OCI-LY3 (cell line): ENCODE results near the gene MOB3C.

Experiments
- H2AFZ ChIP-seq: fragments of 200-600, 300-600 bp; shearing (Covaris generic); 2 replicates; pipeline ENCODE4 v1.6.0; 2014; ENCODE audit warnings: antibody characterized with exemption, low read depth, low read length
- H3K27ac ChIP-seq: fragments of 200-600, 300-600 bp; sonication (generic); 2 replicates; pipeline ENCODE4 v1.5.1; 2014; ENCODE audit warnings: mild to moderate bottlenecking, low read length, moderate library complexity, mixed read lengths
- H3K27me3 ChIP-seq: fragments of 200-600, 300-600 bp; sonication (generic); 2 replicates; pipeline ENCODE4 v1.6.1; 2014; ENCODE audit warnings: low read depth, low read length, mixed read lengths
- H3K36me3 ChIP-seq: fragments of 200-600, 300-600 bp; sonication (generic); replicated peaks from 2 replicates; pipeline ENCODE3; 2014; ENCODE audit warnings: low read depth, low read length, mixed read lengths
- H3K4me1 ChIP-seq: fragments of 300-600, 200-600 bp; sonication (generic); 2 replicates; pipeline ENCODE4 v1.6.1; 2014; ENCODE audit warnings: low read length, mixed read lengths
- H3K4me2 ChIP-seq: fragments of 200-600, 300-600 bp; sonication (generic); 2 replicates; pipeline ENCODE4 v1.6.1; 2014; ENCODE audit warnings: low read length, mixed read lengths
- H3K4me3 ChIP-seq: fragments of 300-600, 200-600 bp; sonication (generic); 2 replicates; pipeline ENCODE4 v1.5.1; 2014; ENCODE audit warnings: antibody characterized with exemption, mild to moderate bottlenecking, low read length, moderate library complexity
- H3K79me2 ChIP-seq: fragments of 300-600, 200-600 bp; shearing (Covaris generic); 2 replicates; pipeline ENCODE4 v1.6.1; 2014; ENCODE audit warnings: mild to moderate bottlenecking, low read length, mixed read lengths
- H3K9ac ChIP-seq: fragments of 300-600, 200-600 bp; shearing (Covaris generic); 2 replicates; pipeline ENCODE4 v1.6.0; 2014; ENCODE audit warnings: mild to moderate bottlenecking, low read length, moderate library complexity
- H3K9me3 ChIP-seq: fragments of 200-600, 300-600 bp; shearing (Covaris generic); 2 replicates; pipeline ENCODE4 v1.6.1; 2014; ENCODE audit warnings: low read length, mixed read lengths; ENCODE audit not compliant: insufficient read depth
- H4K20me1 ChIP-seq: fragments of 200-600, 300-600 bp; sonication (generic); 2 replicates; pipeline ENCODE4 v1.6.1; 2016; ENCODE audit warnings: low read length, mixed read lengths; ENCODE audit not compliant: insufficient read depth
- EZH2phosphoT487 ChIP-seq: fragments of 200-600 bp; shearing (Covaris generic); IDR thresholded peaks from 2 replicates; pipeline ENCODE4 v1.6.1; 2018; ENCODE audit warnings: antibody characterized with exemption, mixed run types, low read depth
- TF ChIP-seq, protein P1 (sequence below): fragments of 200-600, 300-600 bp; sonication (generic); IDR thresholded peaks from 2 replicates; pipeline ENCODE4 v1.5.1; 2014; ENCODE audit warnings: antibody characterized with exemption, low read length, low read depth

Gene MOB3C

DNA sequence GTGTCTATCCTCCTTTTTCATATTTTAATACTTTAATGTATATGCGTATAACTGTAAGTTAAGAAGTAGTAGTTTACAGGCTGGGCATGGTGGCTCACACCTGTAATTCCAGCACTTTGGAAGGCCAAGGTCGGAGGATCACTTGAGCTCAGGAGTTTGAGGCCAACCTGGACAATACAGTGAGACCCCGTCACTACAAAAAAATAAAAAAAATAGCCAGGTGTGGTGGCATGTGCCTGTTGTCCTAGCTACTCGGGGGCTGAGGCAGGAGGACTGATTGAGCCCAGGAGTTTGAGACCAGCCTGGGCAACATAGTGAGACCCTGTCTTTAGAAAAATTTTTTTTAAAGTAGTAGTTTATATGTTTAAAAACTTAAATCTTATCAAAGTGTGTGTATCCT is 29.2 kb upstream of the MOB3C start:
- peaks cover 4% of the 10 kb centered on the region; the same call in 1 of the 2 replicates for H3K4me1 ChIP-seq
- H3K9ac ChIP-seq, result no peak overlapping the region
- TF ChIP-seq EZH2phosphoT487, result no peak
- TF ChIP-seq, protein P1, sequence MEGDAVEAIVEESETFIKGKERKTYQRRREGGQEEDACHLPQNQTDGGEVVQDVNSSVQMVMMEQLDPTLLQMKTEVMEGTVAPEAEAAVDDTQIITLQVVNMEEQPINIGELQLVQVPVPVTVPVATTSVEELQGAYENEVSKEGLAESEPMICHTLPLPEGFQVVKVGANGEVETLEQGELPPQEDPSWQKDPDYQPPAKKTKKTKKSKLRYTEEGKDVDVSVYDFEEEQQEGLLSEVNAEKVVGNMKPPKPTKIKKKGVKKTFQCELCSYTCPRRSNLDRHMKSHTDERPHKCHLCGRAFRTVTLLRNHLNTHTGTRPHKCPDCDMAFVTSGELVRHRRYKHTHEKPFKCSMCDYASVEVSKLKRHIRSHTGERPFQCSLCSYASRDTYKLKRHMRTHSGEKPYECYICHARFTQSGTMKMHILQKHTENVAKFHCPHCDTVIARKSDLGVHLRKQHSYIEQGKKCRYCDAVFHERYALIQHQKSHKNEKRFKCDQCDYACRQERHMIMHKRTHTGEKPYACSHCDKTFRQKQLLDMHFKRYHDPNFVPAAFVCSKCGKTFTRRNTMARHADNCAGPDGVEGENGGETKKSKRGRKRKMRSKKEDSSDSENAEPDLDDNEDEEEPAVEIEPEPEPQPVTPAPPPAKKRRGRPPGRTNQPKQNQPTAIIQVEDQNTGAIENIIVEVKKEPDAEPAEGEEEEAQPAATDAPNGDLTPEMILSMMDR, result no peak
- H3K27ac ChIP-seq, result no peak overlapping the region
- H4K20me1 ChIP-seq, result no peaks in the 10 kb centered on the region
- no peaks in the 10 kb centered on the region for H3K79me2 ChIP-seq
- H2AFZ ChIP-seq, result no peak overlapping the region
- no peaks in the 10 kb centered on the region for H3K27me3 ChIP-seq
- H3K9me3 ChIP-seq, result no peaks in the 10 kb centered on the region
- H3K4me3 ChIP-seq, result no peak overlapping the region
- H3K36me3 ChIP-seq, result peaks cover 22% of the 10 kb centered on the region
- no peak overlapping the region for H3K4me2 ChIP-seq

GRCh38 chr1:46643368-46643775 is 26.8 kb upstream of the MOB3C start:
- peaks cover 12% of the 10 kb centered on the region for H3K36me3 ChIP-seq
- H3K27me3 ChIP-seq, result no peaks in the 10 kb centered on the region
- H4K20me1 ChIP-seq, result no peaks in the 10 kb centered on the region
- H3K27ac ChIP-seq, result no peak overlapping the region
- H2AFZ ChIP-seq, result no peak overlapping the region
- H3K9me3 ChIP-seq, result no peaks in the 10 kb centered on the region
- no peaks in the 10 kb centered on the region for H3K79me2 ChIP-seq
- TF ChIP-seq, protein P1, result no peak
- no peak for TF ChIP-seq EZH2phosphoT487
- H3K4me3 ChIP-seq, result no peak overlapping the region
- H3K9ac ChIP-seq, result no peak overlapping the region
- no peak overlapping the region for H3K4me2 ChIP-seq
- H3K4me1 ChIP-seq, result peaks cover 4% of the 10 kb centered on the region; the same call in 1 of the 2 replicates

DNA sequence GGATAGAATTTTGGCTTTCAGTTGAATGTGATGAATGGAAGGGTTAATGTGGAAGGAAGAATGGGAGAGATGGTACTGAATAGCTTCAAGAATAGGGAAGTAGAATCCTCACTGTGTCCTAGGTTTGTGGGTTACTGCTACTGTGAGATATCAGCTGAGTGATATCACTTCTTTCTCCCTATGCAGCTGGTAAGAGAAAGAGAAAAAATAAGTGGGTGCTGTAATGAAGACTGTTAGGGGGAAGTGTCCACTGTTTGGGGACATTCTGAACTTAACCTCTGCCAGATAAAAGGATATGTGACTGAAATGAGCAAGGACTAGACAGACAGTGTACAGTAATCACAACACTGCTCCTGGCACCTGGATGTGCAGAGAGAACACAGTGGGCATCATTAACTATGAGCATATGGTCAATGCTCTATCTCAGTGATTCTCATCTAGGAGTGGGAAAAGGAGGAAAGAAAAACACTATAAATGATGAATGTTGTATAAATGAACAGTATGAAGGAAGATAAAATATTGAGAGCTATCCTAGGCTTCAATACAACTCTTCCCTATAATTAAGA is 25.6 kb upstream of the MOB3C start:
- Histone ChIP-seq H3K27ac (no peak overlapping the region), H2AFZ (no peak overlapping the region), H3K9me3 (no peaks in the 10 kb centered on the region), H3K79me2 (no peaks in the 10 kb centered on the region), H3K27me3 (no peaks in the 10 kb centered on the region), H4K20me1 (no peaks in the 10 kb centered on the region), H3K36me3 (peaks cover 6% of the 10 kb centered on the region), H3K9ac (no peak overlapping the region), H3K4me1 (peaks cover 4% of the 10 kb centered on the region; the same call in 1 of the 2 replicates), H3K4me2 (no peak overlapping the region), H3K4me3 (no peak overlapping the region)
- TF ChIP-seq EZH2phosphoT487, result no peak
- TF ChIP-seq, protein P1, result no peak

- no peaks in the 10 kb centered on the region for H3K27me3 ChIP-seq
- TF ChIP-seq, protein P1, result no peak
- no peak overlapping the region for H3K4me3 ChIP-seq
- no peaks in the 10 kb centered on the region for H4K20me1 ChIP-seq
- no peaks in the 10 kb centered on the region for H3K9me3 ChIP-seq
- no peaks in the 10 kb centered on the region for H3K4me1 ChIP-seq
- H3K36me3 ChIP-seq, result no peaks in the 10 kb centered on the region
- H3K4me2 ChIP-seq, result no peak overlapping the region
- no peaks in the 10 kb centered on the region for H3K79me2 ChIP-seq
- H2AFZ ChIP-seq, result no peak overlapping the region
- no peak overlapping the region for H3K9ac ChIP-seq
- H3K27ac ChIP-seq, result no peak overlapping the region
Observed at GRCh38 chr1:46639547-46639946, 22.9 kb upstream of the MOB3C start.
